Gastroesophageal sphincter (tissue), 4 donors: ENCODE measurements around the gene AUTS2. TPM values are rescaled to one million over a fixed set of nuclear protein-coding genes. Genes with fewer than 3 reads are reported as not detected.

Experiments used
- ATAC-seq: fragments of 150-250 bp; one replicate; pipeline ENCODE4 v1.9.1; 2016; ENCODE audit warnings: mild to moderate bottlenecking, moderate library complexity
- H3K27ac ChIP-seq, 4 donors: fragments of 200-600 bp; sonication (generic) in 3 of 4; 1 replicate in 3 of 4; 2 replicates in 1 of 4; pipeline ENCODE4 v1.5.1; 2016 to 2019
- H3K27me3 ChIP-seq: fragments of 200-600 bp; sonication (generic); one replicate; pipeline ENCODE4 v1.5.1; 2019
- H3K36me3 ChIP-seq, 2 donors: fragments of 200-600 bp; sonication (generic); one replicate each; pipeline ENCODE4 v1.5.1; 2019; ENCODE audit warnings: control low read depth in 1 of 2
- H3K4me1 ChIP-seq, 3 donors: fragments of 200-600 bp; sonication (generic); 1 replicate in 2 of 3; 2 replicates in 1 of 3; pipeline ENCODE4 v1.5.1; 2016 to 2019; ENCODE audit warnings: control low read depth in 2 of 3
- H3K4me3 ChIP-seq, 2 donors: fragments of 200-600 bp; sonication (generic); one replicate each; pipeline ENCODE4 v1.5.1; 2019; ENCODE audit warnings: mild to moderate bottlenecking in 1 of 2, moderate library complexity in 1 of 2
- H3K9me3 ChIP-seq, 3 donors: fragments of 200-600 bp; sonication (generic); one replicate each; pipeline ENCODE4 v1.5.1; 2017 to 2019; ENCODE audit warnings: control low read depth in 2 of 3
- CTCF ChIP-seq, 4 experiments: fragments of 200-600 bp in 2 of 4; fragments of 450-650 bp in 2 of 4; sonication (generic) in 1 of 4; IDR thresholded peaks; one replicate each; pipeline ENCODE4 v1.5.1; 2017 to 2019; ENCODE audit warnings: antibody characterized with exemption in 4 of 4, mild to moderate bottlenecking in 2 of 4, moderate library complexity in 2 of 4
- EP300 ChIP-seq: sonication (generic); formaldehyde crosslinking; IDR thresholded peaks from one replicate; pipeline ENCODE4 v1.6.1; 2017; ENCODE audit warnings: antibody characterized with exemption, mild to moderate bottlenecking
- POLR2A ChIP-seq, 2 donors: fragments of 450-650 bp; IDR thresholded peaks; one replicate each; pipeline ENCODE4 v1.6.1; 2017; ENCODE audit warnings: antibody characterized with exemption in 2 of 2, mild to moderate bottlenecking in 2 of 2, moderate library complexity in 1 of 2
- POLR2AphosphoS5 ChIP-seq: sonication (generic); formaldehyde crosslinking; IDR thresholded peaks from one replicate; pipeline ENCODE4 v1.6.1; 2017; ENCODE audit warnings: antibody characterized with exemption
- WGBS, 2 donors: methylation state at CpG; one replicate each; pipeline ENCODE4 v1.1.5; 2018; ENCODE audit warnings: low coverage in 1 of 2; 5-methylcytosine and 5-hydroxymethylcytosine counted together
- total RNA-seq, 4 donors: library from RNA; depleted of rRNA; stranded (reverse); fragments of >200 nt; gene quantifications; one replicate each; pipeline ENCODE4 v1.1.0, GENCODE V29; 2016

The AUTS2 gene
- total RNA-seq, 4 donors from 2014 or later, result 12.2 to 48.7 (median 44.1) TPM

- Histone ChIP-seq H3K36me3 (peaks cover 0 to 68% of the 10 kb centered on the region in 2 donors), H3K27ac (no peak overlapping the region)
- WGBS, 2 donors, result 78 to 85% methylated on average over 4 of the region's 4 CpGs
Observed at GRCh38 chr7:70773406-70773805, 1175.1 kb downstream of the AUTS2 start.

GRCh38 chr7:70774950-70775527 lies 1176.8 kb downstream of the AUTS2 start:
- H3K27ac ChIP-seq, result no peak overlapping the region
- ATAC-seq, result no peak
- H3K36me3 ChIP-seq, result peaks cover 0 to 77% of the 10 kb centered on the region in 2 donors
- H3K4me1 ChIP-seq, result no peaks in the 10 kb centered on the region
- no peak for TF ChIP-seq EP300
- no peak for TF ChIP-seq CTCF (IDR thresholded peaks at IDR 0.05)
- TF ChIP-seq POLR2A (IDR thresholded peaks at IDR 0.05), result no peak
- no peak for TF ChIP-seq POLR2AphosphoS5
- H3K4me3 ChIP-seq, result no peak overlapping the region
- H3K9me3 ChIP-seq, result no peaks in the 10 kb centered on the region
- 100% methylated on average over 3 of the region's 3 CpGs for WGBS, 2 donors
- no peaks in the 10 kb centered on the region for H3K27me3 ChIP-seq

More at GRCh38 chr7:70773406-70773805, 1175.1 kb downstream of the AUTS2 start:
- Histone ChIP-seq H3K4me3 (no peak overlapping the region), H3K4me1 (no peaks in the 10 kb centered on the region), H3K9me3 (no peaks in the 10 kb centered on the region), H3K27me3 (no peaks in the 10 kb centered on the region)
- no peak for ATAC-seq
- TF ChIP-seq POLR2AphosphoS5 (no peak), CTCF (IDR thresholded peaks at IDR 0.05) (no peak), POLR2A (IDR thresholded peaks at IDR 0.05) (no peak), EP300 (no peak)

GRCh38 chr7:70775570-70776156 lies 1177.4 kb downstream of the AUTS2 start:
- WGBS, 2 donors, result 66 to 82% methylated on average over 3 to 4 of the region's 4 CpGs
- Histone ChIP-seq H3K36me3 (peaks cover 0 to 79% of the 10 kb centered on the region in 2 donors), H3K9me3 (no peaks in the 10 kb centered on the region), H3K27me3 (no peaks in the 10 kb centered on the region), H3K4me1 (no peaks in the 10 kb centered on the region), H3K4me3 (no peak overlapping the region), H3K27ac (no peak overlapping the region)
- no peak for TF ChIP-seq POLR2A (IDR thresholded peaks at IDR 0.05)
- no peak for TF ChIP-seq EP300
- no peak for TF ChIP-seq POLR2AphosphoS5
- TF ChIP-seq CTCF (IDR thresholded peaks at IDR 0.05), result no peak
- ATAC-seq, result no peak

GRCh38 chr7:70776627-70777101 lies 1178.4 kb downstream of the AUTS2 start:
- H3K9me3 ChIP-seq, result no peaks in the 10 kb centered on the region
- no peaks in the 10 kb centered on the region for H3K4me1 ChIP-seq
- WGBS, 2 donors, result 83 to 93% methylated on average over 5 to 7 of the region's 7 CpGs
- ATAC-seq, result no peak
- H3K4me3 ChIP-seq, result no peak overlapping the region
- no peaks in the 10 kb centered on the region for H3K27me3 ChIP-seq
- TF ChIP-seq EP300 (no peak), POLR2A (IDR thresholded peaks at IDR 0.05) (no peak), CTCF (IDR thresholded peaks at IDR 0.05) (no peak), POLR2AphosphoS5 (no peak)
- peaks cover 0 to 79% of the 10 kb centered on the region in 2 donors for H3K36me3 ChIP-seq
- no peak overlapping the region for H3K27ac ChIP-seq

- ATAC-seq, result no peak
- Histone ChIP-seq H3K9me3 (no peaks in the 10 kb centered on the region), H3K27ac (no peak overlapping the region), H3K4me1 (no peaks in the 10 kb centered on the region), H3K27me3 (no peaks in the 10 kb centered on the region), H3K4me3 (no peak overlapping the region), H3K36me3 (peaks cover 0 to 79% of the 10 kb centered on the region in 2 donors)
- no peak for TF ChIP-seq POLR2A (IDR thresholded peaks at IDR 0.05)
- no peak for TF ChIP-seq POLR2AphosphoS5
- no peak for TF ChIP-seq EP300
- no peak for TF ChIP-seq CTCF (IDR thresholded peaks at IDR 0.05)
Observed at GRCh38 chr7:70777251-70777650, 1179.0 kb downstream of the AUTS2 start.
